ENCODE data around the gene TTYH1. TPM values are rescaled to one million over a fixed set of nuclear protein-coding genes. Genes with fewer than 3 reads are reported as not detected.
"Not testable (repeated sequence)": the region's sequence is repeated elsewhere in the genome, so short reads cannot be mapped to it uniquely, and the experiment has no call there.

TTYH1 gene
- total RNA-seq, 1 donor from 2014 or later = not detected

GRCh38 chr19:54436628-54437252 lies 21.5 kb downstream of the TTYH1 start:
- no peak for TF ChIP-seq CTCF (IDR thresholded peaks at IDR 0.05; ENCODE audit: insufficient read depth, low read length, poor library complexity, severe bottlenecking)
- Histone ChIP-seq H3K4me3 (ENCODE audit: low read depth, low read length) (no peak overlapping the region), H3K27me3 (ENCODE audit: control insufficient read depth, insufficient read depth, low read length) (peaks cover 4% of the 10 kb centered on the region), H3K36me3 (ENCODE audit: control insufficient read depth, insufficient read depth, low read length) (no peaks in the 10 kb centered on the region)
- DNase-seq (ENCODE audit: low read depth) = no peak

GRCh38 chr19:54439174-54439851 lies 24.0 kb downstream of the TTYH1 start:
- no peak for DNase-seq (ENCODE audit: low read depth)

DNA sequence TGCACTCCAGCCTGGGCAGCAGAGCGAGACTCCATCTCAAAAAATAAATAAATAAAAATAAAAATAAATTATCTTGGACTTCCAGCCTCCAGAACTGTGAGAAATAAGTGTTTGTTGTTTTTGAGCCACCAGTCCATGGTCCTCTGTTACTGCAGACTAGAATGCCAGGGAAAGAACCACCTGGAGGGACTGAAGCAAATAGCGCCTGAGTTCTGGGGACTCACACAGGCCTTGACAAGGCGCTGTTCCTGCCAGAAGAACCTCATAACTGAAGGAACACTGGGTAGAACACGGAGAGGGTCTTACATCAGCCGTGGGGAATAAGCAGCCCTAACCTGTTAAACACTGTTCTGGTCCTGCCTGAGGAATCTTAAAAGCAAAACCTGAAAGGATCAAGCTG lies 25.4 kb downstream of the TTYH1 start:
- TF ChIP-seq CTCF (IDR thresholded peaks at IDR 0.05; ENCODE audit: insufficient read depth, low read length, poor library complexity, severe bottlenecking) = no peak
- DNase-seq (ENCODE audit: low read depth) = no peak

More at GRCh38 chr19:54439174-54439851, 24.0 kb downstream of the TTYH1 start:
- TF ChIP-seq CTCF (IDR thresholded peaks at IDR 0.05; ENCODE audit: insufficient read depth, low read length, poor library complexity, severe bottlenecking) = peak; percentile 63
- H3K4me3 ChIP-seq (ENCODE audit: low read depth, low read length) = no peak overlapping the region
- H3K27me3 ChIP-seq (ENCODE audit: control insufficient read depth, insufficient read depth, low read length) = no peaks in the 10 kb centered on the region
- H3K36me3 ChIP-seq (ENCODE audit: control insufficient read depth, insufficient read depth, low read length) = no peaks in the 10 kb centered on the region

DNA sequence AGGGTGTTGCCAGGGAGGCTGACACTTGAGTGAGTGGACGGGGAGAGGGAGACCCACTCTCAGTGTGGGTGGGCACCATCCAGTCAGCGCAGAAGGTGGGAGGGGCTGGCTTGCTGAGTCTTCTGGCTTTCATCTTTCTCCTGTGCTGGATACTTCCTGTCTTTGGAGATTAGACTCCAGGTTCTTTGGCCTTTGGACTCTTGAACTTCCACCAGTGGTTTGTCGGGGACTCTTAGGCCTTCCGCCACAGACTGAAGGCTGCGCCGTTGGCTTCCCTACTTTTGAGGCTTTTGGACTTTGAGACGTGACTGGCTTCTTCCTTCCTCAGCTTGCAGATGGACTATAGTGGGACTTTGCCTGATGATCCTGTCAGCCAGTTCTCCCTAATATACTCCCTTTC lies 29.5 kb downstream of the TTYH1 start:
- DNase-seq (ENCODE audit: low read depth) = no peak
- Histone ChIP-seq H3K27me3 (ENCODE audit: control insufficient read depth, insufficient read depth, low read length) (no peaks in the 10 kb centered on the region), H3K36me3 (ENCODE audit: control insufficient read depth, insufficient read depth, low read length) (peaks cover 1% of the 10 kb centered on the region), H3K4me3 (ENCODE audit: low read depth, low read length) (no peak overlapping the region)
- no peak for TF ChIP-seq CTCF (IDR thresholded peaks at IDR 0.05; ENCODE audit: insufficient read depth, low read length, poor library complexity, severe bottlenecking)

More for the DNA sequence above, 25.4 kb downstream of the TTYH1 start:
- H3K27me3 ChIP-seq (ENCODE audit: control insufficient read depth, insufficient read depth, low read length) = no peaks in the 10 kb centered on the region
- H3K4me3 ChIP-seq (ENCODE audit: low read depth, low read length) = no peak overlapping the region
- H3K36me3 ChIP-seq (ENCODE audit: control insufficient read depth, insufficient read depth, low read length) = no peaks in the 10 kb centered on the region

DNA sequence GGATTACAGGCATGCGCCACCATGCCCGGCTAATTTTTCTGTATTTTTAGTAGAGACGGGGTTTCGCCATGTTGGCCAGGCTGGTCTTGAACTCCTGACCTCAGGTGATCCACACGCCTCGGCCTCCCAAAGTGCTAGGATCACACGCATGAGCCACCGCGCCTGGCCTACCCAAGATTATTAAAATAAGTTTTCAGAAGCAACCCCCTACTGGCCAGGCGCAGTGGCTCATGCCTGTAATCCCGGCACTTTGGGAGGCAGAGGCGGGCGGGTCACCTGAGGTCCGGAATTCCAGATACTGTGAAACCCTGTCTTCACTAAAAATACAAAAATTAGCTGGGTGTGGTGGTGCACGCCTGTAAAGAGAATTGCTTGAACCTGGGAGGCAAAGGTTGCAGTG lies 31.1 kb downstream of the TTYH1 start:
- H3K36me3 ChIP-seq (ENCODE audit: control insufficient read depth, insufficient read depth, low read length); H3K4me3 ChIP-seq (ENCODE audit: low read depth, low read length); H3K27me3 ChIP-seq (ENCODE audit: control insufficient read depth, insufficient read depth, low read length); DNase-seq (ENCODE audit: low read depth): not testable (repeated sequence)

- no peak for DNase-seq (ENCODE audit: low read depth)
- TF ChIP-seq CTCF (IDR thresholded peaks at IDR 0.05; ENCODE audit: insufficient read depth, low read length, poor library complexity, severe bottlenecking) = no peak
- Histone ChIP-seq H3K36me3 (ENCODE audit: control insufficient read depth, insufficient read depth, low read length) (peaks cover 6% of the 10 kb centered on the region), H3K27me3 (ENCODE audit: control insufficient read depth, insufficient read depth, low read length) (no peaks in the 10 kb centered on the region), H3K4me3 (ENCODE audit: low read depth, low read length) (peak overlapping the region; percentile 90)
Measured at GRCh38 chr19:54448040-54448773, 32.9 kb downstream of the TTYH1 start.
